ENCODE data around the gene NME7.

GRCh38 chr1:169207797-169208520, 159.6 kb downstream of the NME7 start:
- TF ChIP-seq EZH2 (IDR thresholded peaks at IDR 0.05; ENCODE audit: insufficient read depth, poor library complexity, severe bottlenecking) (no peak), EZH2phosphoT487 (IDR thresholded peaks at IDR 0.05; ENCODE audit: insufficient read depth, low read depth) (no peak)
